GM18861 (cell line): ENCODE data around the gene SNX8.
A peak's percentile ranks its signal among the peaks of the same experiment; 100 is the strongest.
"Not testable (repeated sequence)": the region's sequence is repeated elsewhere in the genome, so short reads cannot be mapped to it uniquely, and the experiment has no call there.

Experiments
- ATAC-seq: cut with Tn5 transposase; IDR thresholded peaks from one replicate; pipeline ENCODE4 v1.9.1; 2021; ENCODE audit not compliant: unreplicated experiment

The SNX8 gene

GRCh38 chr7:2314209-2314955, at the start of gene SNX8:
SNX8 (minus strand) TSS chr7:2314441; CDS start chr7:2314421, 20 bp downstream.
- ATAC-seq = peak; percentile 57

- no peak for ATAC-seq
Observed at GRCh38 chr7:2362385-2363088, 48.3 kb upstream of the SNX8 start.

- no peak for ATAC-seq
Observed at GRCh38 chr7:2360796-2361195, 46.6 kb upstream of the SNX8 start.

- ATAC-seq = no peak
Observed at GRCh38 chr7:2359610-2360009, 45.4 kb upstream of the SNX8 start.

- no peak for ATAC-seq
Observed at GRCh38 chr7:2358968-2359527, 44.8 kb upstream of the SNX8 start.

GRCh38 chr7:2357571-2357970, 43.3 kb upstream of the SNX8 start:
- no peak for ATAC-seq

GRCh38 chr7:2357165-2357564, 42.9 kb upstream of the SNX8 start:
- no peak for ATAC-seq

GRCh38 chr7:2355705-2356008, 41.4 kb upstream of the SNX8 start:
- no peak for ATAC-seq

- peak; percentile 28 for ATAC-seq
Observed at GRCh38 chr7:2354939-2355704, 40.9 kb upstream of the SNX8 start.

GRCh38 chr7:2354186-2354938, 40.1 kb upstream of the SNX8 start, which contains the start of gene EIF3B:
EIF3B (plus strand) TSS chr7:2354827; CDS start chr7:2354922, 95 bp downstream.
- ATAC-seq = peak; percentile 69

- ATAC-seq = peak; percentile 32
Observed at GRCh38 chr7:2353936-2354185, 39.6 kb upstream of the SNX8 start.

GRCh38 chr7:2353113-2353935, 39.1 kb upstream of the SNX8 start:
- no peak for ATAC-seq

- no peak for ATAC-seq
Observed at GRCh38 chr7:2350861-2351260, 36.6 kb upstream of the SNX8 start.

GRCh38 chr7:2350055-2350454, 35.8 kb upstream of the SNX8 start:
- no peak for ATAC-seq

- not testable (repeated sequence) for ATAC-seq
Observed at GRCh38 chr7:2347351-2348063, 33.3 kb upstream of the SNX8 start.

GRCh38 chr7:2336626-2337299, 22.5 kb upstream of the SNX8 start:
- ATAC-seq = no peak

- not testable (repeated sequence) for ATAC-seq
Observed at GRCh38 chr7:2332606-2333231, 18.5 kb upstream of the SNX8 start.

GRCh38 chr7:2331707-2332106, 17.5 kb upstream of the SNX8 start:
- ATAC-seq = no peak

GRCh38 chr7:2330493-2330892, 16.3 kb upstream of the SNX8 start:
- ATAC-seq = no peak
